Measurements from ENCODE around the gene VAV3. TPM values are rescaled to one million over a fixed set of nuclear protein-coding genes. Genes with fewer than 3 reads are reported as not detected.
A peak's percentile ranks its signal among the peaks of the same experiment; 100 is the strongest.

Gene VAV3
- total RNA-seq, 1 experiment from 2014 or later = 10.0 TPM

- H3K4me3 Mint-ChIP-seq = no peak overlapping the region
- ATAC-seq (no peak), DNase-seq (ENCODE audit: low spot score) (no peak)
- no peak overlapping the region for H3K27ac Mint-ChIP-seq
- ChIA-PET CTCF (interaction anchor here (0.7 to 1.1 kb wide), 2 partner anchors 168 to 330 kb away, joined by 3 read pairs; partner anchors contain the start of gene VAV3), POLR2A (no interaction called here)
- peaks cover 11% of the 10 kb centered on the region for H3K9me3 Mint-ChIP-seq
- TF ChIP-seq USF2 (CRISPR knock-in tag; IDR thresholded peaks at IDR 0.05) = peak; percentile 36; the same call in 1 of the 2 replicates
- TF ChIP-seq MLX (CRISPR knock-in tag; IDR thresholded peaks at IDR 0.05) = no peak
- H3K36me3 Mint-ChIP-seq = no peaks in the 10 kb centered on the region
- H3K4me1 Mint-ChIP-seq = peaks cover 23% of the 10 kb centered on the region
- no peaks in the 10 kb centered on the region for H3K27me3 Mint-ChIP-seq (ENCODE audit: low read depth)
Measured at GRCh38 chr1:107795994-107796393, 169.0 kb downstream of the VAV3 start.

- H3K4me1 Mint-ChIP-seq = peaks cover 23% of the 10 kb centered on the region
- H3K27ac Mint-ChIP-seq = no peak overlapping the region
- H3K36me3 Mint-ChIP-seq = no peaks in the 10 kb centered on the region
- H3K9me3 Mint-ChIP-seq = peaks cover 6% of the 10 kb centered on the region
- ChIA-PET POLR2A (no interaction called here), CTCF (interaction anchor here (0.7 to 1.1 kb wide), 2 partner anchors 169 to 330 kb away, joined by 3 read pairs; partner anchors contain the start of gene VAV3)
- ATAC-seq (no peak), DNase-seq (ENCODE audit: low spot score) (no peak)
- H3K27me3 Mint-ChIP-seq (ENCODE audit: low read depth) = no peaks in the 10 kb centered on the region
- TF ChIP-seq NR3C1 (CRISPR knock-in tag; conservative IDR thresholded peaks at IDR 0.05; ENCODE audit: low read depth) (no peak), NFYB (CRISPR knock-in tag; conservative IDR thresholded peaks at IDR 0.05; ENCODE audit: low read depth) (no peak), ARID4B (CRISPR knock-in tag; IDR thresholded peaks at IDR 0.05; ENCODE audit: borderline replicate concordance) (no peak), ZNF138 (CRISPR knock-in tag; conservative IDR thresholded peaks at IDR 0.05) (no peak), CBFB (CRISPR knock-in tag; IDR thresholded peaks at IDR 0.05; ENCODE audit: low read depth) (no peak)
- H3K4me3 Mint-ChIP-seq = no peak overlapping the region
Measured at GRCh38 chr1:107795441-107795840, 169.5 kb downstream of the VAV3 start.

- no peaks in the 10 kb centered on the region for H3K9me3 Mint-ChIP-seq
- H3K27me3 Mint-ChIP-seq (ENCODE audit: low read depth) = no peaks in the 10 kb centered on the region
- ChIA-PET CTCF (interaction anchor here (0.5 to 2.3 kb wide), 4 partner anchors 12 to 331 kb away, joined by 3 to 6 read pairs (median 5); partner anchors contain the start of gene VAV3), POLR2A (no interaction called here)
- peak overlapping the region; percentile 33; the same call in 1 of the 2 replicates for H3K27ac Mint-ChIP-seq
- no peak overlapping the region for H3K4me3 Mint-ChIP-seq
- DNase-seq (ENCODE audit: low spot score) (no peak), ATAC-seq (no peak)
- H3K36me3 Mint-ChIP-seq = no peaks in the 10 kb centered on the region
- H3K4me1 Mint-ChIP-seq = peaks cover 27% of the 10 kb centered on the region
- TF ChIP-seq NFE2L1 (CRISPR knock-in tag; IDR thresholded peaks at IDR 0.05) (no peak), SMAD4 (CRISPR knock-in tag; IDR thresholded peaks at IDR 0.05) (no peak), ZNF671 (CRISPR knock-in tag; IDR thresholded peaks at IDR 0.05) (no peak), SP1 (CRISPR knock-in tag; conservative IDR thresholded peaks at IDR 0.05) (no peak), GTF2I (CRISPR knock-in tag; conservative IDR thresholded peaks at IDR 0.05) (no peak), ZMAT4 (CRISPR knock-in tag; IDR thresholded peaks at IDR 0.05) (no peak), ZSCAN18 (CRISPR knock-in tag; IDR thresholded peaks at IDR 0.05) (no peak), SOX15 (CRISPR knock-in tag; IDR thresholded peaks at IDR 0.05) (no peak), E2F5 (CRISPR knock-in tag; IDR thresholded peaks at IDR 0.05) (no peak), FOXP4 (CRISPR knock-in tag; IDR thresholded peaks at IDR 0.05) (no peak), ZNF317 (CRISPR knock-in tag; IDR thresholded peaks at IDR 0.05; ENCODE audit: borderline replicate concordance, low read depth) (no peak), ZNF425 (CRISPR knock-in tag; conservative IDR thresholded peaks at IDR 0.05) (no peak), EMX1 (CRISPR knock-in tag; IDR thresholded peaks at IDR 0.05) (no peak)
Measured at GRCh38 chr1:107794571-107794970, 170.4 kb downstream of the VAV3 start.

Measured in WTC11 (cell line).